ENCODE results near the gene PRDM16.

- TF ChIP-seq CTCF (IDR thresholded peaks at IDR 0.05) (no peak), POLR2A (IDR thresholded peaks at IDR 0.05) (no peak)
Observed at GRCh38 chr1:3219005-3219790, 150.2 kb downstream of the PRDM16 start.

Data from uterus (tissue), 2 donors.